ENCODE results near the gene GPR62. TPM values are rescaled to one million over a fixed set of nuclear protein-coding genes. Genes with fewer than 3 reads are reported as not detected.

Gene GPR62
- total and polyA plus RNA-seq, 8 donors: 0.08 to 0.26 (median 0.09) TPM; not detected in 2

DNA sequence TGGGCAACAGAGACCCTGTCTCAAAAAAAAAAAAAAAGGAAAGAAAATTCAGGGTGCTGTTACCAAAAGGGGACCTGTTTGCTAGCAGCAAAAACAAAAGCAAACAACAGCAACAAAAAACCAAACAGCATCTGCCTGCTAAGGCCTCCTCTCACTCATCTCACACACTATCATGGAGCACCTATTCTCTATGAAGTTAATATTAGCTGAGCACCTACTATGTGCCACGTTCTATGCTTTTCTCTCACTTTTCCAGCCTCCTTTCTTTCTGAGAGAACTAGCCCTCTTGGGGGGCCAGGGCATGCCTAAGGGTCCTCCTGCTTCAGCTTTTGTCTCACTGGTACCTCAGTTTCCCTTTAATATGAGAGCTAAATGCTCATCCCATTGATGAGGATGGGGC is 468 bp upstream of the GPR62 start:
- Histone ChIP-seq H3K9me3 (no peaks in the 10 kb centered on the region), H3K27ac (no peak overlapping the region), H3K4me1 (peaks cover 0 to 5% (median 0%) of the 10 kb centered on the region in 3 donors), H3K36me3 (no peaks in the 10 kb centered on the region), H3K4me3 (no peak overlapping the region), H3K27me3 (no peaks in the 10 kb centered on the region)
- 39 to 58% methylated on average over 1 of the region's 1 CpG for WGBS, 2 donors
- intact Hi-C loops (cut with DNase I): no loop called here
- DNase-seq (no peak), FAIRE-seq (no peak), ATAC-seq (no peak)
- TF ChIP-seq, protein P1, sequence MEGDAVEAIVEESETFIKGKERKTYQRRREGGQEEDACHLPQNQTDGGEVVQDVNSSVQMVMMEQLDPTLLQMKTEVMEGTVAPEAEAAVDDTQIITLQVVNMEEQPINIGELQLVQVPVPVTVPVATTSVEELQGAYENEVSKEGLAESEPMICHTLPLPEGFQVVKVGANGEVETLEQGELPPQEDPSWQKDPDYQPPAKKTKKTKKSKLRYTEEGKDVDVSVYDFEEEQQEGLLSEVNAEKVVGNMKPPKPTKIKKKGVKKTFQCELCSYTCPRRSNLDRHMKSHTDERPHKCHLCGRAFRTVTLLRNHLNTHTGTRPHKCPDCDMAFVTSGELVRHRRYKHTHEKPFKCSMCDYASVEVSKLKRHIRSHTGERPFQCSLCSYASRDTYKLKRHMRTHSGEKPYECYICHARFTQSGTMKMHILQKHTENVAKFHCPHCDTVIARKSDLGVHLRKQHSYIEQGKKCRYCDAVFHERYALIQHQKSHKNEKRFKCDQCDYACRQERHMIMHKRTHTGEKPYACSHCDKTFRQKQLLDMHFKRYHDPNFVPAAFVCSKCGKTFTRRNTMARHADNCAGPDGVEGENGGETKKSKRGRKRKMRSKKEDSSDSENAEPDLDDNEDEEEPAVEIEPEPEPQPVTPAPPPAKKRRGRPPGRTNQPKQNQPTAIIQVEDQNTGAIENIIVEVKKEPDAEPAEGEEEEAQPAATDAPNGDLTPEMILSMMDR (IDR thresholded peaks at IDR 0.05): no peak

DNA sequence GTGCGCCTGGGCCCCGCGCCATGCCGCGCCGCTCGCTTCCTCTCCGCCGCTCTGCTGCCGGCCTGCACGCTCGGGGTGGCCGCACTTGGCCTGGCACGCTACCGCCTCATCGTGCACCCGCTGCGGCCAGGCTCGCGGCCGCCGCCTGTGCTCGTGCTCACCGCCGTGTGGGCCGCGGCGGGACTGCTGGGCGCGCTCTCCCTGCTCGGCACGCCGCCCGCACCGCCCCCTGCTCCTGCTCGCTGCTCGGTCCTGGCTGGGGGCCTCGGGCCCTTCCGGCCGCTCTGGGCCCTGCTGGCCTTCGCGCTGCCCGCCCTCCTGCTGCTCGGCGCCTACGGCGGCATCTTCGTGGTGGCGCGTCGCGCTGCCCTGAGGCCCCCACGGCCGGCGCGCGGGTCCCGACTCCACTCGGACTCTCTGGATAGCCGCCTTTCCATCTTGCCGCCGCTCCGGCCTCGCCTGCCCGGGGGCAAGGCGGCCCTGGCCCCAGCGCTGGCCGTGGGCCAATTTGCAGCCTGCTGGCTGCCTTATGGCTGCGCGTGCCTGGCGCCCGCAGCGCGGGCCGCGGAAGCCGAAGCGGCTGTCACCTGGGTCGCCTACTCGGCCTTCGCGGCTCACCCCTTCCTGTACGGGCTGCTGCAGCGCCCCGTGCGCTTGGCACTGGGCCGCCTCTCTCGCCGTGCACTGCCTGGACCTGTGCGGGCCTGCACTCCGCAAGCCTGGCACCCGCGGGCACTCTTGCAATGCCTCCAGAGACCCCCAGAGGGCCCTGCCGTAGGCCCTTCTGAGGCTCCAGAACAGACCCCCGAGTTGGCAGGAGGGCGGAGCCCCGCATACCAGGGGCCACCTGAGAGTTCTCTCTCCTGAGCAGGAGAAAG is 951 bp downstream of the GPR62 start:
- FAIRE-seq (no peak), DNase-seq (peak in 5 of 6 donors; percentile 58 to 88 (median 71)), ATAC-seq (peak; percentile 72 to 85 (median 78))
- TF ChIP-seq, protein P1 (IDR thresholded peaks at IDR 0.05): peak in 2 of 4 donors; percentile 18 to 37
- Histone ChIP-seq H3K4me1 (peaks cover 0 to 5% (median 0%) of the 10 kb centered on the region in 3 donors), H3K4me3 (peak overlapping the region in 3 of 4 donors; percentile 7 to 46 (median 32)), H3K36me3 (no peaks in the 10 kb centered on the region), H3K27me3 (no peaks in the 10 kb centered on the region), H3K27ac (peak overlapping the region in 3 of 4 donors; percentile 38 to 60 (median 44)), H3K9me3 (no peaks in the 10 kb centered on the region)
- intact Hi-C loops (cut with DNase I): no loop called here
- WGBS, 2 donors: 15% methylated on average over 95 to 97 of the region's 97 CpGs

DNA sequence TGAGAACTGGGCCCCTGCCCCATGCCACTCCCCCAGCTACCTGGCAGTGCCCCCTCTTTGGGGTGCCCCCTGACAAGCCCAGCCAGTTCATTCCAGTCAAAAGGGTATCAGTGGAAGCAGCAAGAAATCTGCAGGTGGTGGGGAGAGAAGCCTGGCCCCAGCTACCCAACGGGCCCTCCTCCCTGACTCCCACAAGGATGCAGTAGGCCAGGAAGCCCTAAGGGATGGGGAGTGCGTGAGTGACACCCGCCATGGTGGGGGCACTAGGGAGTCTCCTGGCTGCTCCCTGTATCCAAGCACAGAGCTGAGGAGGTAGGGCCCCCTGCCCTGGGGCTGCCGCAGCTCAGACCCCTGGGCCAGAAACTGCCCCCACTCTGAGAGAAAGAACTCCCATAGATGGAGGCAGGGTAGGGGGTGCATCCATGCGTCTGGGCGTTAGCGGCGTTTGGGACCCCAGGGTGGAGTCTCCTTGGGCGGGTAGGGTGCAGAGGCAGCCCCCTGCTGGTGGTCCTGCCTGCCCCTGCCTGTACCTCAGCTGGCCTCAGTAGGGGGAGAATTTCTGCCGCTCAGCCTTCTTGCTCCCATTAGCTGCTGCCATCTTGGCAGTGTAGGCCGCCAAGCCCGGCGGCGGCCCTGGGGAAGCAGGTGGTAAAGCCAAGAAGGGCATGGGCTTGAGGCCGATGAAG is 2.5 kb downstream of the GPR62 start:
- no peaks in the 10 kb centered on the region for H3K36me3 ChIP-seq
- WGBS, 2 donors: 96 to 98% methylated on average over 14 to 15 of the region's 15 CpGs

DNA sequence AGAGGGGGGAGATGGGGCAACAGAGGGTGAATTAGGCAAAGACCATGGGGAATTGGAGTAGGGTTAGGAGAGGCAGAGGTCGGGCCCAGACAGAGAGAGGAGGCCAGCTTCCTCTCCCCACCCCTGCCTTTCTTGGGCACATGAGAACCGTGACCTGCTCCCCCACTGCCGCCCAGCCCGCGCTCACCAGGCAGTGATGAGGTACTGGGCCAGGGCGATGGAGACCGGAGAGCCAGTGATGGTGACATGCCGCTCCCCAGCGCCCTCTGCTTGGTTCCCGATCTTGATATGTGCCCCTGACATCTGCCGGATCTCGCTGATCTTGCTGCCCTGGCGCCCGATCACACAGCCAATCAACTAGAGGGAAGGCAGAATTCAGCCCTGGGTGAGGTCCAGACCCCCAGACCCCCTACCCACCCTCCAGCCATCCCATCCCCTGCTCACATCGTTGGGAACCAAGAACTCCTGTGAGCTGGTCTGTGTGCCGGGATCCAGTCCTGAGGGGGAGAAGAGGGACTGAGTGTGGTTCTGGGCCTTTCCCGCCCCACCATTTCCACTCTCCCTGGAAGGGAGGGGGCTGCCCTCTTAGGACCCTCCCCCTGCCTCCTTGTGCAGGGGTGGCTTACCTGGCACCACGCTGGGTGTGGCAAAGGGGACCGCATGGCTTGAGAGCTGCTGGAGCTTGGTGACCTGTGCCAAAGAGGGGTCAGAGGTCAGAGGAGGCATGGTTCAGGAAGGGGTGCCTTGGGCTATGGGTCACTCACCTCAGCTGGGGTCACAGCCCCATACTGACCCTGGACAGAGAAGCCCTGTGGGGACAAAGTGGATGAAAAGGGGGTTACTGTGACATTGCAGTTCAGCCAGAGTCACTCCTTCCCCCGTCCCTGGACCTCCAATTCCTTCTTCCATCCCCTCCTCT is 3.7 kb downstream of the GPR62 start:
- intact Hi-C loops (cut with DNase I): no loop called here
- no peaks in the 10 kb centered on the region for H3K9me3 ChIP-seq
- TF ChIP-seq, protein P1 (IDR thresholded peaks at IDR 0.05): no peak
- no peaks in the 10 kb centered on the region for H3K27me3 ChIP-seq
- FAIRE-seq: no peak
- no peak for ATAC-seq
- H3K4me1 ChIP-seq: peaks cover 0 to 8% (median 4%) of the 10 kb centered on the region in 3 donors
- peak in 2 of 6 donors; percentile 25 to 54 for DNase-seq
- H3K36me3 ChIP-seq: no peaks in the 10 kb centered on the region
- 95 to 96% methylated on average over 20 of the region's 20 CpGs for WGBS, 2 donors
- no peak overlapping the region for H3K27ac ChIP-seq
- H3K4me3 ChIP-seq: no peak overlapping the region

More for the DNA sequence above, 2.5 kb downstream of the GPR62 start:
- ATAC-seq: no peak
- FAIRE-seq: no peak
- no peak overlapping the region for H3K27ac ChIP-seq
- peak in 2 of 6 donors; percentile 31 to 62 for DNase-seq
- no peaks in the 10 kb centered on the region for H3K9me3 ChIP-seq
- H3K4me1 ChIP-seq: peaks cover 0 to 8% (median 4%) of the 10 kb centered on the region in 3 donors
- H3K4me3 ChIP-seq: no peak overlapping the region
- TF ChIP-seq, protein P1 (IDR thresholded peaks at IDR 0.05): no peak
- no peaks in the 10 kb centered on the region for H3K27me3 ChIP-seq
- intact Hi-C loops (cut with DNase I): no loop called here

Data from pancreas (tissue), 10 donors.